HG03558 (cell line): ENCODE data around the gene POU2AF2.

Experiments
- ATAC-seq: cut with Tn5 transposase; IDR thresholded peaks from one replicate; pipeline ENCODE4 v1.9.1; 2021; ENCODE audit warnings: moderate number of reproducible peaks; ENCODE audit not compliant: unreplicated experiment; ENCODE audit errors: extremely low read depth

POU2AF2 gene

GRCh38 chr11:111327908-111328624, 82.5 kb downstream of the POU2AF2 start:
- ATAC-seq = no peak

GRCh38 chr11:111329306-111330204, 84.0 kb downstream of the POU2AF2 start:
- no peak for ATAC-seq

- no peak for ATAC-seq
Measured at GRCh38 chr11:111330234-111330893, 84.8 kb downstream of the POU2AF2 start.

GRCh38 chr11:111331711-111332479, 86.4 kb downstream of the POU2AF2 start:
- no peak for ATAC-seq

- ATAC-seq = no peak
Measured at GRCh38 chr11:111334532-111335502, 89.3 kb downstream of the POU2AF2 start.

- ATAC-seq = no peak
Measured at GRCh38 chr11:111335549-111335948, 90.0 kb downstream of the POU2AF2 start.
